ENCODE data around the gene RLN1.
A peak's percentile ranks its signal among the peaks of the same experiment; 100 is the strongest.
"Not testable (repeated sequence)": the region's sequence is repeated elsewhere in the genome, so short reads cannot be mapped to it uniquely, and the experiment has no call there.

The RLN1 gene

DNA sequence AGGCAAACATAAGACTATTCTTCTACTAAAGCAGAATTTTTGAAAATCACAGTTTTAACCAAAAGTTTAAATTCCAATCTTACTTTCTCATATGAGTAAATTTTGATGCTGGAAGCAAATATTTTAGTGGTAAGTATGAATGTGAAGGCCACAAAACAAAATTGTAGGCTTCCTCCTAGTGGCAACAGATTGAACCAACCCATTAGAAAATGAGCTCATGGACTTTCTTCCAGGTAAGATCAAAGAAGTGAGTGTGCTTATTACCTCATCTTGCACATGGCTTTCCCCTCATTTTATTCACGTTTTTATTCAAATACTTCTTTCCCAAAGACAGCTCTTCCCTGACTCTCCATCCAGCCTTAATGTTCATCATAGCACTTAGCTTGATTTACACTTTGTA is 18.6 kb downstream of the RLN1 start:
- H3K27me3 ChIP-seq (ENCODE audit: control insufficient read depth, insufficient read depth, low read length), result no peaks in the 10 kb centered on the region
- H3K4me1 ChIP-seq (ENCODE audit: control insufficient read depth, insufficient read depth, low read length), result no peaks in the 10 kb centered on the region
- H3K9ac ChIP-seq (ENCODE audit: low read length), result no peak overlapping the region
- H3K4me3 ChIP-seq (ENCODE audit: low read depth, low read length), result no peak overlapping the region
- H3K27ac ChIP-seq (ENCODE audit: low read depth, low read length), result no peak overlapping the region
- H3K9me3 ChIP-seq (ENCODE audit: control insufficient read depth, insufficient read depth, low read depth, low read length), result 0 out of 2 replicates have a peak, but pooled peaks cover 3% of the 10 kb centered on the region
- H3K36me3 ChIP-seq (ENCODE audit: control insufficient read depth, insufficient read depth, low read length), result no peaks in the 10 kb centered on the region

- H3K9me3 ChIP-seq (ENCODE audit: control insufficient read depth, insufficient read depth, low read depth, low read length); H3K27me3 ChIP-seq (ENCODE audit: control insufficient read depth, insufficient read depth, low read length); H3K36me3 ChIP-seq (ENCODE audit: control insufficient read depth, insufficient read depth, low read length); H3K4me3 ChIP-seq (ENCODE audit: low read depth, low read length); H3K4me1 ChIP-seq (ENCODE audit: control insufficient read depth, insufficient read depth, low read length); H3K27ac ChIP-seq (ENCODE audit: low read depth, low read length); H3K9ac ChIP-seq (ENCODE audit: low read length): not testable (repeated sequence)
Measured at GRCh38 chr9:5316406-5316805, 23.3 kb downstream of the RLN1 start.

GRCh38 chr9:5315187-5315923 is 24.3 kb downstream of the RLN1 start:
- no peaks in the 10 kb centered on the region for H3K4me1 ChIP-seq (ENCODE audit: control insufficient read depth, insufficient read depth, low read length)
- no peaks in the 10 kb centered on the region for H3K36me3 ChIP-seq (ENCODE audit: control insufficient read depth, insufficient read depth, low read length)
- no peaks in the 10 kb centered on the region for H3K27me3 ChIP-seq (ENCODE audit: control insufficient read depth, insufficient read depth, low read length)

DNA sequence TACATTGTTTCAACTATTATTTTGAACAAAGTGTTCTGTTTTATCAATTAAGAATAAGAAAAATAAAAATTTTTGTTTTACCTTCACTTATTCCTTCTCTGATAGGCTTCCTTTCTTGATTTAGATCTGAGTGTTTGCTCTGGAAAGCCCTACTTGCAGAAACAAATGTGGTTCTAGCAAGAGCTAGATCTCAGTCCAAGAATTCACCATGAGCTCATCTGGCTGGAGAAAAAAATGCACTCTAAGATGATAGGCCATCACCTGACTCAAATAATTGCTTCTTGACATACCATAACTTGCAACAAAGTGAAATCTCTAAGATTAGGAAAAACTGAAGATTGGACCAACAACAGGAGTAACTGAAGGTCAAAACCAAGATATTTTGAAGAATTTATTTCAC is 28.8 kb downstream of the RLN1 start:
- H3K27ac ChIP-seq (ENCODE audit: low read depth, low read length), result no peak overlapping the region

More at GRCh38 chr9:5315187-5315923, 24.3 kb downstream of the RLN1 start:
- no peak overlapping the region for H3K27ac ChIP-seq (ENCODE audit: low read depth, low read length)
- H3K9ac ChIP-seq (ENCODE audit: low read length), result no peak overlapping the region
- H3K9me3 ChIP-seq (ENCODE audit: control insufficient read depth, insufficient read depth, low read depth, low read length), result peaks cover 7% of the 10 kb centered on the region; the same call in 1 of the 2 replicates
- no peak overlapping the region for H3K4me3 ChIP-seq (ENCODE audit: low read depth, low read length)

GRCh38 chr9:5305741-5306140 is 33.9 kb downstream of the RLN1 start:
- H3K27me3 ChIP-seq (ENCODE audit: control insufficient read depth, insufficient read depth, low read length), result no peaks in the 10 kb centered on the region
- H3K4me3 ChIP-seq (ENCODE audit: low read depth, low read length), result no peak overlapping the region
- H3K27ac ChIP-seq (ENCODE audit: low read depth, low read length), result no peak overlapping the region
- H3K9ac ChIP-seq (ENCODE audit: low read length), result no peak overlapping the region
- H3K4me1 ChIP-seq (ENCODE audit: control insufficient read depth, insufficient read depth, low read length), result no peaks in the 10 kb centered on the region
- H3K36me3 ChIP-seq (ENCODE audit: control insufficient read depth, insufficient read depth, low read length), result no peaks in the 10 kb centered on the region
- no peaks in the 10 kb centered on the region for H3K9me3 ChIP-seq (ENCODE audit: control insufficient read depth, insufficient read depth, low read depth, low read length)

More for the DNA sequence above, 28.8 kb downstream of the RLN1 start:
- Histone ChIP-seq H3K36me3 (ENCODE audit: control insufficient read depth, insufficient read depth, low read length) (no peaks in the 10 kb centered on the region), H3K4me3 (ENCODE audit: low read depth, low read length) (no peak overlapping the region), H3K9ac (ENCODE audit: low read length) (no peak overlapping the region), H3K9me3 (ENCODE audit: control insufficient read depth, insufficient read depth, low read depth, low read length) (peaks cover 4% of the 10 kb centered on the region; the same call in 1 of the 2 replicates), H3K4me1 (ENCODE audit: control insufficient read depth, insufficient read depth, low read length) (no peaks in the 10 kb centered on the region), H3K27me3 (ENCODE audit: control insufficient read depth, insufficient read depth, low read length) (no peaks in the 10 kb centered on the region)

DNA sequence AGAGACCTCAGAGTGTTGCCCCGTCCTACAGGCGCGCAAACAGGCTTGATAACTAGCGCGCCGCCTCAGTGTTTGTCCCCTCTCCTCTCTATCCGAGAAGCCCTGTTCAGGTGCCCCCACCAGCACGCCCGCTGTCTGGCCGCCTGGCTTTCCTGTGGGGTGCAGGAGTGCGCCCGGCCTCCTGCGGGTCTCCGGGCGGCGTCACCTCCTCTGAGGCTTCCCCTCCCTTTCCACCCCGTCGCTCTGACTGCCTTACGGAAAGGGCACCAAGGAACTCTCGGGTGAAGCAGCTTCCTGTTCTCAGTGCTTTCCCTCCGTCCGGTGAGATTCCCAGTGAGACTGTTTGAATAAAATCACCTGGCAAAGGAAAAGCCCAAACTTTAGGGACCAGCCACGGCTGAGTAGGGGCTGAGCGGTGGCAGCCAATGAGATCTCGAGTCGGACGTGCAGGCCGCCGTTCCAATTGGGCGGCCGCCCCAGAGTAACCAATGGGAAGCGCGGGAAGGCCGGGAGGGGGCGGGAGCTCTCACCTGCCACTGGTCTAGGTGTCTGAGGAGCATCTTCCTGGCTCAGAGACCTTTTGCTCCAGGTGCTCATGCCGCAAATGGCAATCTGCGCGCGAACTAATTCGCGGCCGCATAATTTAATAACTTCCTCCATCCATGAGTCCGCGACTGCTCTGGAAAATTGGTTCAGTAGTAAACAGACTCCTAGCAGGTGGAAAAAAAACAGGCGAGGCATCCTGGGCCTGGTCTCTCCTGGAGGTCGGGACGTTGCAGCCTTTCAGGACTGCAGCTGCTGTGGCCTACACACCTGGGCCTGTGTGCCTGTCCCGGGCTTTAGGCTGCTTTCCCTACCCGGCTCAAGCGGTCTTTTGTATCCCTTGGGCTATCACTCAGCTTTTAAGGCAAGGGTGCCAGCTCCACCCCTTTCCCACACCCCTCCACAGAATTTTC is 35.6 kb downstream of the RLN1 start, which contains the start of gene RLN2:
Gene RLN2, minus strand, starts transcription at position 877 of the 956 bp plus-strand sequence. Its CDS starts 136 bp downstream, at position 741.
- H3K36me3 ChIP-seq (ENCODE audit: control insufficient read depth, insufficient read depth, low read length); H3K27ac ChIP-seq (ENCODE audit: low read depth, low read length): not testable (repeated sequence)
- H3K4me3 ChIP-seq (ENCODE audit: low read depth, low read length), result peak within 1 kb of the TSS; percentile 34; the same call in 1 of the 2 replicates

DNA sequence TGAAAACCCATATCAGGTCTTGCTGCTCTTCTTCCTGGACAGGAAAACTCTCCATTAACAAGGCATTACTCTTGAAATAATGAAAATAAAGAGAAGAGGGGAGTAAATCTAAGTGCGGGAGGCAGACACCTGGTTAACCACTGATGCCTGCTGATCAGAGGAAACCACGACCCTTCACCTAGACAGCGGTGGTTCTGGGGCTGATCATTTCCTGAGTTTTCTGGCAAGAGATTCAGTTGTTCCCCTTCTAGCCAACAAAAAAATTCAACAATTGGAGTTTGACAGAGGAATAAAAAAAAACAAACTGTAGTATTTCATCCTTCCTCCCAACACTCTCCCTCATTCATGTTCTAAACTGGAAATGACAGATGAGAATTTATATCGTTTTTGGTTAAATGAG is 38.1 kb downstream of the RLN1 start:
- Histone ChIP-seq H3K4me1 (ENCODE audit: control insufficient read depth, insufficient read depth, low read length) (no peaks in the 10 kb centered on the region), H3K27ac (ENCODE audit: low read depth, low read length) (no peak overlapping the region)

More for the DNA sequence above, 35.6 kb downstream of the RLN1 start, which contains the start of gene RLN2:
- H3K4me1 ChIP-seq (ENCODE audit: control insufficient read depth, insufficient read depth, low read length); H3K27me3 ChIP-seq (ENCODE audit: control insufficient read depth, insufficient read depth, low read length); H3K9ac ChIP-seq (ENCODE audit: low read length); H3K9me3 ChIP-seq (ENCODE audit: control insufficient read depth, insufficient read depth, low read depth, low read length): not testable (repeated sequence)

GRCh38 chr9:5292141-5292540 is 47.5 kb downstream of the RLN1 start:
- H3K4me1 ChIP-seq (ENCODE audit: control insufficient read depth, insufficient read depth, low read length), result no peaks in the 10 kb centered on the region
- no peaks in the 10 kb centered on the region for H3K9me3 ChIP-seq (ENCODE audit: control insufficient read depth, insufficient read depth, low read depth, low read length)
- no peak overlapping the region for H3K4me3 ChIP-seq (ENCODE audit: low read depth, low read length)
- H3K27ac ChIP-seq (ENCODE audit: low read depth, low read length), result no peak overlapping the region
- H3K9ac ChIP-seq (ENCODE audit: low read length), result no peak overlapping the region
- H3K27me3 ChIP-seq (ENCODE audit: control insufficient read depth, insufficient read depth, low read length), result no peaks in the 10 kb centered on the region
- H3K36me3 ChIP-seq (ENCODE audit: control insufficient read depth, insufficient read depth, low read length), result no peaks in the 10 kb centered on the region

More for the DNA sequence above, 38.1 kb downstream of the RLN1 start:
- no peak overlapping the region for H3K4me3 ChIP-seq (ENCODE audit: low read depth, low read length)
- H3K9me3 ChIP-seq (ENCODE audit: control insufficient read depth, insufficient read depth, low read depth, low read length), result no peaks in the 10 kb centered on the region
- no peak overlapping the region for H3K9ac ChIP-seq (ENCODE audit: low read length)
- no peaks in the 10 kb centered on the region for H3K27me3 ChIP-seq (ENCODE audit: control insufficient read depth, insufficient read depth, low read length)
- no peaks in the 10 kb centered on the region for H3K36me3 ChIP-seq (ENCODE audit: control insufficient read depth, insufficient read depth, low read length)

DNA sequence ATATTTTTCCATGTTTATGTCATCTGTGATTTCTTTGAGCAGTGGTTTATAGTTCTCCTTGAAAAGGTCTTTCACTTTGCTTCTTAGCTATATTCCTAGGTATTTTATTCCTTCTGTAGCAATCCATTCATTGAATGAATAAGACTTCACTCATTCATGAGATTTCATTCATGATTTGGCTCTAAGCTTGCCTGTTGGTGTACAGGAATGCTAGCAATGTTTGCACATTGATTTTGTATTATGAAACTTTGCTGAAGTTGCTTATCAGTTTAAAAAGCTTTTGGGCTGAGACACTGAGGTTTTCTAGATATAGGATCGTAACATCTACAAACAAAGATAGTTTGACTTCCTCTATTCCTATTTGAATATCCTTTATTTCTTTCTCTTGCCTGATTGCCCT is 51.1 kb downstream of the RLN1 start:
- no peak overlapping the region for H3K9ac ChIP-seq (ENCODE audit: low read length)
- no peaks in the 10 kb centered on the region for H3K9me3 ChIP-seq (ENCODE audit: control insufficient read depth, insufficient read depth, low read depth, low read length)
- H3K4me3 ChIP-seq (ENCODE audit: low read depth, low read length), result no peak overlapping the region
- no peaks in the 10 kb centered on the region for H3K27me3 ChIP-seq (ENCODE audit: control insufficient read depth, insufficient read depth, low read length)
- no peak overlapping the region for H3K27ac ChIP-seq (ENCODE audit: low read depth, low read length)
- no peaks in the 10 kb centered on the region for H3K36me3 ChIP-seq (ENCODE audit: control insufficient read depth, insufficient read depth, low read length)
- H3K4me1 ChIP-seq (ENCODE audit: control insufficient read depth, insufficient read depth, low read length), result no peaks in the 10 kb centered on the region

DNA sequence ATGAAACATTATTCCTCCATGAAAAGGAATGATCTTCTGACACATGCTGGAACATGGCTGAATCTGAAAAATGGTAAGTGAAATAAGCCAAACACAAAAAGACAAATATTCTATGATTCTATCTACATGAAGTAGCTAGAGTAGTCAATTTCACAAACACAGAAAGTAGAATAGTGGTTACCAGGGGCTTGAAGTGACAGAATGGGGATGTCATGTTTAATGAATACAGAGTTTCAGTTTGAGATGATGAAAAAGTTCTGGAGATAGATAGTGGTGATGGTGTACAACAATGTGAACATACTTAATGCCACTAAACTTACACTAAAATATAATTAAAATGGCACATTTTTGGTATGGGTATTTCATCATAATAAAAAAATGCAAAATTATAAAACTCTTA is 53.4 kb downstream of the RLN1 start:
- H3K9ac ChIP-seq (ENCODE audit: low read length), result no peak overlapping the region
- no peaks in the 10 kb centered on the region for H3K9me3 ChIP-seq (ENCODE audit: control insufficient read depth, insufficient read depth, low read depth, low read length)
- H3K4me3 ChIP-seq (ENCODE audit: low read depth, low read length), result no peak overlapping the region
- no peaks in the 10 kb centered on the region for H3K4me1 ChIP-seq (ENCODE audit: control insufficient read depth, insufficient read depth, low read length)
- H3K36me3 ChIP-seq (ENCODE audit: control insufficient read depth, insufficient read depth, low read length), result no peaks in the 10 kb centered on the region
- H3K27me3 ChIP-seq (ENCODE audit: control insufficient read depth, insufficient read depth, low read length), result no peaks in the 10 kb centered on the region
- no peak overlapping the region for H3K27ac ChIP-seq (ENCODE audit: low read depth, low read length)

Measured in HUES6 (cell line).